Type B pancreatic cell (in vitro differentiated cells): ENCODE results near the gene GPR82. TPM values are rescaled to one million over a fixed set of nuclear protein-coding genes. Genes with fewer than 3 reads are reported as not detected.

Experiments
- DNase-seq: peaks from one replicate; pipeline ENCODE4 v3.0.0; 2021; ENCODE audit warnings: mixed read lengths; ENCODE audit not compliant: unreplicated experiment; ENCODE audit errors: extremely low spot score
- H3K27ac Mint-ChIP-seq: 2 replicates; pipeline ENCODE4 v1.8.0; 2021; ENCODE audit warnings: mild to moderate bottlenecking, mixed read lengths
- H3K27me3 Mint-ChIP-seq: 2 replicates; pipeline ENCODE4 v1.8.0; 2021; ENCODE audit warnings: mixed read lengths
- H3K36me3 Mint-ChIP-seq: 2 replicates; pipeline ENCODE4 v1.8.0; 2021; ENCODE audit warnings: mixed read lengths
- H3K4me1 Mint-ChIP-seq: one replicate; pipeline ENCODE4 v1.8.0; 2021; ENCODE audit warnings: mixed read lengths; ENCODE audit not compliant: unreplicated experiment
- H3K4me3 Mint-ChIP-seq: 2 replicates; pipeline ENCODE4 v1.8.0; 2021; ENCODE audit warnings: mild to moderate bottlenecking, mixed read lengths
- H3K9me3 Mint-ChIP-seq: 2 replicates; pipeline ENCODE4 v1.8.0; 2021; ENCODE audit warnings: mixed read lengths
- total RNA-seq: library from RNA; stranded (reverse); gene quantifications from 2 replicates; pipeline ENCODE4 v1.2.1, GENCODE V29; 2021; ENCODE audit warnings: low replicate concordance
- TF ChIP-seq, protein P1 (sequence below): fragments of 200-600 bp; sonication (generic); conservative IDR thresholded peaks from 2 replicates; pipeline ENCODE4 v1.5.0; 2021; ENCODE audit warnings: antibody characterized with exemption, mild to moderate bottlenecking

The GPR82 gene
- total RNA-seq, 1 donor from 2014 or later: not detected

DNA sequence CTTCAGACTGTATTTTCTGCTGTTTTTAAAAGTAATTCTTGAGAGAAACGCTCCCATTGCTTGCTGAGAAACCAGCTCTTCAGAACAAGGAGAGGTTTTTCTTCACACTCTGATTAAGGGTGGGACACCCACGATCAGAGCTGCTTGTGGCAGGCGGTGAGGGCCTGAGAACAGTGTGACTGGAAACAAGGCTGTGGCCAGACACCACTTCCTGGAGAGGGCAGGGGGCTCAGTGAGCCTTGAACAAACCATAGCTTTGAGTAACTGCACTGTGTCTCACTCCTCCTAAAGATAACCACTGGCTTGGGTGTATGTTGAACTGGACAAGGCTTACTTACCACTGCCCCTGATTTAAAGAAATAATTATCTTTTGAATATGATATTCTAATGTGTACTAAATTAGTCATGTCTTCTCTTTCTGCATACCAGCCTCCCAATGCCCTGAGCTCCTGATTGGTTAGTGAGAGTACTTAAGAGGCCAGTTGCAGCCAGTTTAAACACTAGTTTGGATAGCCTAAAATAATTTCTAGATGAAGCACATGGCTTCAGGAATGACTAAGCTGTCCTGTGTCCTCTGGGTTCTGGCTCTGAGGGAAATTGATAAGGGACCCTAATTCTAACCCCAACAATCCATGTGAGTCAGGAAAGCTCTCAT, 3.7 kb upstream of the GPR82 start:
- Mint-ChIP-seq H3K27me3 (no peaks in the 10 kb centered on the region), H3K4me3 (no peak overlapping the region), H3K4me1 (peaks cover 5% of the 10 kb centered on the region), H3K9me3 (peaks cover 9% of the 10 kb centered on the region), H3K27ac (no peak overlapping the region), H3K36me3 (peaks cover 16% of the 10 kb centered on the region)
- TF ChIP-seq, protein P1, sequence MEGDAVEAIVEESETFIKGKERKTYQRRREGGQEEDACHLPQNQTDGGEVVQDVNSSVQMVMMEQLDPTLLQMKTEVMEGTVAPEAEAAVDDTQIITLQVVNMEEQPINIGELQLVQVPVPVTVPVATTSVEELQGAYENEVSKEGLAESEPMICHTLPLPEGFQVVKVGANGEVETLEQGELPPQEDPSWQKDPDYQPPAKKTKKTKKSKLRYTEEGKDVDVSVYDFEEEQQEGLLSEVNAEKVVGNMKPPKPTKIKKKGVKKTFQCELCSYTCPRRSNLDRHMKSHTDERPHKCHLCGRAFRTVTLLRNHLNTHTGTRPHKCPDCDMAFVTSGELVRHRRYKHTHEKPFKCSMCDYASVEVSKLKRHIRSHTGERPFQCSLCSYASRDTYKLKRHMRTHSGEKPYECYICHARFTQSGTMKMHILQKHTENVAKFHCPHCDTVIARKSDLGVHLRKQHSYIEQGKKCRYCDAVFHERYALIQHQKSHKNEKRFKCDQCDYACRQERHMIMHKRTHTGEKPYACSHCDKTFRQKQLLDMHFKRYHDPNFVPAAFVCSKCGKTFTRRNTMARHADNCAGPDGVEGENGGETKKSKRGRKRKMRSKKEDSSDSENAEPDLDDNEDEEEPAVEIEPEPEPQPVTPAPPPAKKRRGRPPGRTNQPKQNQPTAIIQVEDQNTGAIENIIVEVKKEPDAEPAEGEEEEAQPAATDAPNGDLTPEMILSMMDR: no peak
- no peak for DNase-seq

DNA sequence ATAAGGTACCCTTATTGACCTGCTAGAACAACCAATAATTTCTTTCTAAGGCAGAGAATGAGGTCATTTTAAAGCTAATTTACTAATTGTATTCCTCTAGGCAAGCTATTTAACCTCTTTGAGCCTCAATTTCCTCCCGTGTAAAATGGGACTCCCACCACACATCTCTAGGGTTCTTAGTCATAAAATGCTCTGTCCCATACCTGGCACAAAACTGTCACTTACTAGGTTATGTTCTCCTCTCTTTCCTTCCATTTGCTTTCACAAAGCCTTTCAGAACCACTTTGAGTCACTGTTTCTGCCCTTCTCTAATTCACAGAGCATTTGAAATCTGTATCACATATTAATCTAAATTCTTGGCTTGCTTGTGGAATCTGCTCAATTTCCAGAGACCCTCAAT, 2.4 kb upstream of the GPR82 start:
- H3K27me3 Mint-ChIP-seq: no peaks in the 10 kb centered on the region
- DNase-seq: no peak
- peaks cover 9% of the 10 kb centered on the region for H3K9me3 Mint-ChIP-seq
- H3K36me3 Mint-ChIP-seq: peaks cover 16% of the 10 kb centered on the region
- H3K4me3 Mint-ChIP-seq: no peak overlapping the region
- no peak overlapping the region for H3K27ac Mint-ChIP-seq
- H3K4me1 Mint-ChIP-seq: peaks cover 5% of the 10 kb centered on the region
- TF ChIP-seq, protein P1: no peak

GRCh38 chrX:41722214-41722613, 1.8 kb upstream of the GPR82 start:
- Mint-ChIP-seq H3K27me3 (no peaks in the 10 kb centered on the region), H3K4me1 (peaks cover 5% of the 10 kb centered on the region), H3K9me3 (peaks cover 6% of the 10 kb centered on the region), H3K36me3 (peaks cover 11% of the 10 kb centered on the region), H3K4me3 (no peak overlapping the region), H3K27ac (no peak overlapping the region)
- TF ChIP-seq, protein P1: no peak
- DNase-seq: no peak

GRCh38 chrX:41722816-41723618, 964 bp upstream of the GPR82 start:
- TF ChIP-seq, protein P1: no peak
- Mint-ChIP-seq H3K9me3 (peaks cover 9% of the 10 kb centered on the region), H3K4me3 (no peak overlapping the region), H3K27ac (no peak overlapping the region), H3K27me3 (no peaks in the 10 kb centered on the region), H3K36me3 (peaks cover 11% of the 10 kb centered on the region), H3K4me1 (peaks cover 5% of the 10 kb centered on the region)
- DNase-seq: no peak

GRCh38 chrX:41728125-41728524, 4.1 kb downstream of the GPR82 start:
- Mint-ChIP-seq H3K36me3 (peaks cover 5% of the 10 kb centered on the region), H3K27me3 (no peaks in the 10 kb centered on the region), H3K9me3 (peaks cover 5% of the 10 kb centered on the region), H3K4me1 (no peaks in the 10 kb centered on the region), H3K4me3 (no peak overlapping the region), H3K27ac (no peak overlapping the region)
- TF ChIP-seq, protein P1: no peak
- no peak for DNase-seq
